Common myeloid progenitor, CD34-positive (primary cell): ENCODE data around the gene NAPB.
A peak's percentile ranks its signal among the peaks of the same experiment; 100 is the strongest.

Experiments
- CTCF ChIA-PET: fragments of 350-600 bp; sonication (Branson Sonifier 250); formaldehyde crosslinking; loops from one replicate; lab custom pipeline; 2021; ENCODE audit warnings: antibody characterized with exemption; lab: Charles Lee
- POLR2A ChIA-PET: fragments of 350-600 bp; sonication (Branson Sonifier 250); formaldehyde crosslinking; loops from one replicate; lab custom pipeline; 2021; ENCODE audit warnings: antibody characterized with exemption; lab: Charles Lee
- DNase-seq, 3 donors: peaks; one replicate each; pipeline versions ENCODE4 v3.0.0 to v3.0.0-alpha.2; 2013
- H3K27ac ChIP-seq, 2 experiments: 1 replicate in 1 of 2; 2 replicates in 1 of 2; pipeline ENCODE4 v1.7.0; 2013; ENCODE audit warnings: inconsistent platforms in 2 of 2, low read length in 2 of 2, mild to moderate bottlenecking in 2 of 2, low read depth in 1 of 2, moderate library complexity in 1 of 2; ENCODE audit not compliant: severe bottlenecking in 2 of 2, insufficient read depth in 1 of 2, poor library complexity in 1 of 2
- H3K27me3 ChIP-seq, 5 experiments: replicated peaks in 2 of 5; 1 replicate in 3 of 5; 2 replicates in 2 of 5; pipeline versions ENCODE4 v1.6.1 to v1.7.0; 2013; ENCODE audit warnings: low read length in 4 of 5, mild to moderate bottlenecking in 2 of 5, moderate library complexity in 2 of 5, inconsistent platforms in 1 of 5; ENCODE audit not compliant: insufficient read depth in 5 of 5, control insufficient read depth in 4 of 5
- H3K36me3 ChIP-seq, 4 experiments: 1 replicate in 2 of 4; 2 replicates in 2 of 4; pipeline versions ENCODE4 v1.6.1 to v1.7.0; 2013; ENCODE audit warnings: low read length in 3 of 4, control low read depth in 1 of 4, mild to moderate bottlenecking in 1 of 4; ENCODE audit not compliant: control insufficient read depth in 4 of 4, insufficient read depth in 4 of 4
- H3K4me1 ChIP-seq, 4 experiments: 1 replicate in 3 of 4; 2 replicates in 1 of 4; pipeline versions ENCODE4 v1.6.1 to v1.7.1; 2013; ENCODE audit warnings: low read length in 3 of 4, mild to moderate bottlenecking in 3 of 4, control low read depth in 1 of 4, inconsistent platforms in 1 of 4, moderate library complexity in 1 of 4; ENCODE audit not compliant: control insufficient read depth in 4 of 4, insufficient read depth in 4 of 4; ENCODE audit errors: control extremely low read depth in 1 of 4
- H3K4me3 ChIP-seq, 7 experiments: 1 replicate in 4 of 7; 2 replicates in 3 of 7; pipeline versions ENCODE4 v1.5.1 to v1.7.0; 2013; ENCODE audit warnings: mild to moderate bottlenecking in 7 of 7, low read length in 6 of 7, moderate library complexity in 6 of 7, inconsistent platforms in 2 of 7, low read depth in 2 of 7, control low read depth in 1 of 7; ENCODE audit not compliant: insufficient read depth in 4 of 7, control insufficient read depth in 1 of 7; ENCODE audit errors: extremely low read depth in 1 of 7
- H3K9me3 ChIP-seq, 5 experiments: 1 replicate in 4 of 5; 2 replicates in 1 of 5; pipeline versions ENCODE4 v1.6.1 to v1.7.1; 2013; ENCODE audit warnings: low read length in 4 of 5, mild to moderate bottlenecking in 2 of 5, inconsistent platforms in 1 of 5, low read depth in 1 of 5, moderate library complexity in 1 of 5; ENCODE audit not compliant: control insufficient read depth in 4 of 5, insufficient read depth in 2 of 5; ENCODE audit errors: control extremely low read depth in 1 of 5
- WGBS: methylation state at CpG from one replicate; pipeline ENCODE4 v1.1.5; 2013; ENCODE audit not compliant: insufficient coverage; 5-methylcytosine and 5-hydroxymethylcytosine counted together

NAPB gene

DNA sequence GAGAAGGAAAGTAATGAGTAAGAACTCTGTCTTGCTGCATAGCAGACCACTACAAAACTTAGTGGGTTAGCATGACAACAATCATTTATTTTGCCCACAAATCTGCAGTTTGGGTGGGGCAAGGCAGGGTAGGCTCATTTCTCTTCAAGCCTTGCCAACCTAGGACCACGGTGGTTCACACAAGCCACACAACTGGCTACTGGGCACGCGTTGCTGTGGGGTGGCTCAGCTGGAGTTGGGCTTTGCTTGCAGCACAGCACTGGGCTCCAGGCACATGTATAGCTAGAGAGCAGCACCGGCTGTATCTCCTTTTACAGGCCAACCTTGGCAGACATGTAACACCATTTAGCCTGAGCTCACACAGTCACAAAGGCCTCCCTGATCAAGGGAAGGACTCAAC is 75.3 kb downstream of the NAPB start:
- peak in 1 of 3 donors; percentile 14 for DNase-seq
- Histone ChIP-seq H3K4me1 (peaks cover 10 to 20% (median 14%) of the 10 kb centered on the region in 4 experiments), H3K9me3 (no peaks in the 10 kb centered on the region), H3K27me3 (no peaks in the 10 kb centered on the region), H3K27ac (no peak overlapping the region), H3K36me3 (no peaks in the 10 kb centered on the region), H3K4me3 (no peak overlapping the region)
- WGBS = 98% methylated on average over 4 of the region's 4 CpGs
- POLR2A ChIA-PET = interaction anchor here (0.7 kb wide), 1 partner anchor 155 kb away, joined by 4 read pairs; no protein-coding TSS in a partner anchor
- CTCF ChIA-PET = interaction anchor here (0.9 to 1.5 kb wide), 4 partner anchors 91 to 655 kb away, joined by 3 read pairs; no protein-coding TSS in a partner anchor

DNA sequence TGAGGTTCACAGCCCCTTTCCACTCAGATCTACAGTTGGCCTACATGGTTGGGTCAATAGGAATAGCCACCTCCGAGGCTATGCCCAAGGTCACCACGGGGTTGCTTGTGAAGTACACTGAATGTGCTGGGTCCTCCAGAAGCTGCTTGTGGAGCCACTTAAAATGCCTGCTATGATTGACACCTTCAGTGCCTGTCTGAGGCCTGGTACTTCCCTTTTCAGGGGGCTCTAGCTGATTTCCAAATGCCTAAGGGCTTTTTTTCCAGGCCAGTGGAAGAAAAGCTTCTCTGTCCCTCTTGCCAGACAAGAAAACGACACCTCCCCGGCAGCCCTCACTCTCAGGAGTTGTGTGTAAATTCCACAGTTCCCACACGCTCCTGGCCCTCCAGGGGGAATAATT is 77.0 kb downstream of the NAPB start:
- ChIA-PET CTCF (interaction anchor here (0.7 to 1.8 kb wide), 6 partner anchors 14 to 1005 kb away, joined by 3 to 5 read pairs (median 4); no protein-coding TSS in a partner anchor), POLR2A (no interaction called here)
- H3K27me3 ChIP-seq = no peaks in the 10 kb centered on the region
- H3K9me3 ChIP-seq = no peaks in the 10 kb centered on the region
- no peak overlapping the region for H3K27ac ChIP-seq
- no peaks in the 10 kb centered on the region for H3K36me3 ChIP-seq
- peaks cover 6 to 17% (median 7%) of the 10 kb centered on the region in 4 experiments for H3K4me1 ChIP-seq
- 52% methylated on average over 4 of the region's 5 CpGs for WGBS
- peak in 1 of 3 donors; percentile 31 for DNase-seq
- no peak overlapping the region for H3K4me3 ChIP-seq

DNA sequence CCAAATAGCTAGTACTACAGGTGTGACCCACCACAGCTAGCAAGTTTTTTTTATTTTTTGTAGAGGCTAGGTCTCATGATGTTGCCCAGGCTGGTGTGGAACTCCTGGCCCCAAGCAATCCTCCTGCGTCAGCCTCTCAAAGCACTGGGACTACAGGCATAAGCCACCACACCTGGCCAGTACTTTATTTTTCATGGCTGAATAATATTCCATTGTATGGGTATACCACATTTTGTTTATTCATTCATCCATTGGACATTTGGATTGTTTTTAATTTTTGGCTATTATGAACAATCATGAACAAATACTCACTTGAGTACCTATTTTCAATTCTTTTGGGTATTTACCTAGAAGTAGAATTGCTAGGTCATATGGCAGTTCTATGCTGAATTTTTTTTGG is 77.7 kb downstream of the NAPB start:
- peaks cover 0 to 10% (median under 1%) of the 10 kb centered on the region in 4 experiments for H3K4me1 ChIP-seq
- H3K27me3 ChIP-seq = no peaks in the 10 kb centered on the region
- no CpG with 5 or more reads among the region's 1 CpG for WGBS
- ChIA-PET POLR2A (no interaction called here), CTCF (interaction anchor here (1.0 to 1.2 kb wide), 2 partner anchors 27 to 293 kb away, joined by 3 to 5 read pairs; no protein-coding TSS in a partner anchor)
- no peaks in the 10 kb centered on the region for H3K36me3 ChIP-seq
- no peak for DNase-seq
- no peaks in the 10 kb centered on the region for H3K9me3 ChIP-seq
- no peak overlapping the region for H3K4me3 ChIP-seq
- H3K27ac ChIP-seq = no peak overlapping the region

DNA sequence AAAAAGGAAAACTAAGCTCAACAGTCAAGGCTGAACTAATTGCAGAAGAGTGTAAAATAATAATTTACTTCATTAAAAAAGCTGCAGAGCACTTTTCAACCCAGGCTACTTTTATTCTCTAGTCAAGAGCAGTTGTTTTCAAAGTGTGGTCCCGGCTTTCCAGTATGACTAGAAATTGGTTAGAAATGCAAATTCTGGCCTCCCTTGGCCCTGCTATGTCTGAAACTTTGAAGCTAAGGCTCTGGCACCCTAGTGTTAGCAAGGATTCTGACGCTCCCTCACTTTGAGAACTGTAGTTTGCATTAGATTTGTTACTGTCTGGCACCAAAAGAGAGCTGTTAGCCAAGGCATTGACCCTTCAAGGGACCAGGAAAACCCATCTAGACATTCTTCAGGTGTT is 80.2 kb downstream of the NAPB start:
- H3K9me3 ChIP-seq = no peaks in the 10 kb centered on the region
- no peaks in the 10 kb centered on the region for H3K36me3 ChIP-seq
- H3K27ac ChIP-seq = no peak overlapping the region
- CTCF ChIA-PET = interaction anchor here (0.6 to 6.8 kb wide), 27 partner anchors 9 to 660 kb away, joined by 3 to 99 read pairs (median 4); partner anchors contain the start of genes CD93, NAPB and NXT1
- H3K4me3 ChIP-seq = no peak overlapping the region
- DNase-seq = no peak
- 86% methylated on average over 2 of the region's 2 CpGs for WGBS
- H3K4me1 ChIP-seq = peaks cover 0 to 8% (median 0%) of the 10 kb centered on the region in 4 experiments
- POLR2A ChIA-PET = interaction anchor here (2.4 kb wide), 1 partner anchor 9 kb away, joined by 9 read pairs; no protein-coding TSS in a partner anchor
- H3K27me3 ChIP-seq = no peaks in the 10 kb centered on the region

DNA sequence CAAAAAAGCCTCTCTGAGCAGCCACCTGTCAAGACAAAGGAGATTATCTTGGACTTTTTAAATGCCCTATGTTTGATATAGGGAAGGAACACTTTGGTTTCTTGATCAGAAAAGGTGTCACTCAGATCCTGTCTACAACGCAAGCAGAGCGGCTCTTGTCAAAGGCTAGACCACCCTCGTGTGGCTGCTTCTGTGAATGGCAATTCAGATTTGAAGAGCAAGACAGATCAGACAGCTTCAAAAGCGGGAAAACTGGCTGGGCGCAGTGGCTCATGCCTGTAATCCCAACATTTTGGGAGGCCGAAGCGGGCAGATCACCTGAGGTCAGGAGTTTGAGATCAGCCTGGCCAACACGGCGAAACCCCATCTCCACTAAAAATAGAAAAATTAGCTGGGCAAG is 80.8 kb downstream of the NAPB start:
- H3K27ac ChIP-seq = no peak overlapping the region
- WGBS = 50% methylated on average over 9 of the region's 9 CpGs
- POLR2A ChIA-PET = interaction anchor here (0.6 to 2.4 kb wide), 2 partner anchors 9 to 1004 kb away, joined by 3 to 9 read pairs; no protein-coding TSS in a partner anchor

DNA sequence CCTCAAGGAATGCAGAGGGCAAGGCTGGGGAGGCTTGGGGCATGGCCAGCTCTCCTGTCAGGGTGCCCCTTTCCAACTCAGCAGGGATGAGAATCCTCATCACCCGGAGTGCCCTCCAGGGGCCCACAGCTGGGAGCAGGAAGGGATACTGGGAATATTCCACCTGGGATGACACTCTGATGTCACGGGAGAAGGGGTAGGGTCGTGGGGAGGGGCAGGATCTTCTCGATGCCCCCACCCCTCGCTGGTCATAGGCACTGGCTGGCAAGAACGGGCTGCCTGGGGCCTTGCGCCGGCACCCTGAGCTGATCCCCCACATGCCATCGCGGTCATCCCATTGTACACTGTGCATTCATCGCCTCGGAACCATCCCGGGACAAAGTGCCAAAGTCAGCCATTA is 81.3 kb downstream of the NAPB start:
- Histone ChIP-seq H3K9me3 (no peaks in the 10 kb centered on the region), H3K27me3 (no peaks in the 10 kb centered on the region), H3K4me1 (peaks cover 0 to 8% (median 0%) of the 10 kb centered on the region in 4 experiments), H3K27ac (no peak overlapping the region), H3K36me3 (no peaks in the 10 kb centered on the region), H3K4me3 (no peak overlapping the region)
- ChIA-PET CTCF (interaction anchor here (0.7 to 6.8 kb wide), 26 partner anchors 10 to 1006 kb away, joined by 3 to 99 read pairs (median 4); partner anchors contain the start of genes CD93 and NXT1), POLR2A (interaction anchor here (2.4 kb wide), 1 partner anchor 10 kb away, joined by 9 read pairs; no protein-coding TSS in a partner anchor)
- no peak for DNase-seq
- 85% methylated on average over 13 of the region's 13 CpGs for WGBS

More for the DNA sequence above, 80.8 kb downstream of the NAPB start:
- Histone ChIP-seq H3K4me1 (peaks cover 0 to 8% (median 0%) of the 10 kb centered on the region in 4 experiments), H3K4me3 (no peak overlapping the region), H3K27me3 (no peaks in the 10 kb centered on the region), H3K9me3 (no peaks in the 10 kb centered on the region), H3K36me3 (no peaks in the 10 kb centered on the region)
- DNase-seq = peak; percentile 67 to 80 (median 78)
- CTCF ChIA-PET = interaction anchor here (0.7 to 6.8 kb wide), 28 partner anchors 9 to 1007 kb away, joined by 3 to 99 read pairs (median 4); partner anchors contain the start of genes CD93 and NXT1

DNA sequence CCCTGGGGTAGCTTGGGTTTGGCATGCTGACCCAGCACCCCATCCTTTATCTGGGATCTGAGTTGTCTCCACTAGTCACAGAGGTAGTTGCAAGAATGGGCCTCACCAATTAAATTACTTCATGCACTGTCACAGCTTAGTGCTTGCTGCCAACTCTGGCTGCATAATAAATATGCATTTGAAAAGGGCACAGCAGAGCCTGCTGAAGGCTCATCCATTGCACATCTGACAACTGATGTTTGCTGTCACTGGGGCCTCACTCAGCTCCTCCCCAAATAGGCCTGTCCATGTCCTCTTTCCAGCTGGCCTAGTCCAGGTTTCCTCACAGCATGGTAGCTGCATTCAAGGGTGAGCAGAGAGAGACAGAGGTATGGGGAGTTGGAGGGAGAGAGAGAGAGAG is 84.0 kb downstream of the NAPB start:
- H3K9me3 ChIP-seq = no peaks in the 10 kb centered on the region
- H3K27ac ChIP-seq = no peak overlapping the region
- DNase-seq = no peak
- no peaks in the 10 kb centered on the region for H3K36me3 ChIP-seq
- CTCF ChIA-PET = interaction anchor here (0.7 to 6.8 kb wide), 5 partner anchors 10 to 645 kb away, joined by 3 to 99 read pairs (median 3); no protein-coding TSS in a partner anchor
- H3K4me1 ChIP-seq = peaks cover 0 to 3% (median 0%) of the 10 kb centered on the region in 4 experiments
- POLR2A ChIA-PET = no interaction called here
- no peaks in the 10 kb centered on the region for H3K27me3 ChIP-seq
- H3K4me3 ChIP-seq = no peak overlapping the region
